ENCODE data around the gene CCDC97.

CCDC97 gene

GRCh38 chr19:41296433-41296871 lies 13.5 kb upstream of the CCDC97 start:
- DNase-seq, result no peak
- intact Hi-C loops (cut with DNase I), result no loop called here

DNA sequence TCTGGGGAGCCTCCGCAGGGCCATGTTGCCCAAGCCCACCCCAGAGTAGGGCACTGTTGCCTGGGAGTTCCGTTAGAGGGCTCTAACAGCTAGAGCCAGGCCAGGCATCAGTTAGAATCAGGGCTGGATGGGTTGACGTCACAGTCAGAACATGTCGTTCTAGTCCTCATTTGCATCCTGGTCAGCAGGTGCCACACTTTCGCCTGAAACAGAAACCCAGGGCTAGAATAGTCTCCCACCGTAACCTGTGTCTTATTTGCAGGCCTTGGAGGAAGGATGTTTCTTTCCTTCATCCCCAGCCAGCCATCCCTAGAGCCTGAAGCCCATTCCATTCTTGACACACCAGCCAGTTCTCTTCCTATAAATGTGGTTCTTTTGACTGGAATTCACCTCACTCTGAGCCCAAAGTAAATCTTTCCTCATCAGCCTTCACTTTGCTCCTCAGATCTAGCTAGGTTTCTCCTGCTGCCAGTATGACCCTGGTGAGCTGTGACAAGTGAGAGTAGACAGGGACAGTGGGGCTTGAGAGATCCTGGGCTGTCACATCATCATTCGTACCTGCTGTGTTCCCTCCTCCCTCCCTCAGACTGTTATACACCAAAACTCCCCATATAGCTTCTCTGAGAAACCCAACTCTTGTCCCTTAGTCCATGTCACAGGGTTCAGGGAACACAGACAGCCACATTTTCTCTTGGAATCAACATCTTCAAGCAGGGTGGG lies 12.2 kb upstream of the CCDC97 start:
- intact Hi-C loops (cut with DNase I), result no loop called here
- peak in 4 of 42 donors; percentile 12 to 47 (median 34) for DNase-seq

DNA sequence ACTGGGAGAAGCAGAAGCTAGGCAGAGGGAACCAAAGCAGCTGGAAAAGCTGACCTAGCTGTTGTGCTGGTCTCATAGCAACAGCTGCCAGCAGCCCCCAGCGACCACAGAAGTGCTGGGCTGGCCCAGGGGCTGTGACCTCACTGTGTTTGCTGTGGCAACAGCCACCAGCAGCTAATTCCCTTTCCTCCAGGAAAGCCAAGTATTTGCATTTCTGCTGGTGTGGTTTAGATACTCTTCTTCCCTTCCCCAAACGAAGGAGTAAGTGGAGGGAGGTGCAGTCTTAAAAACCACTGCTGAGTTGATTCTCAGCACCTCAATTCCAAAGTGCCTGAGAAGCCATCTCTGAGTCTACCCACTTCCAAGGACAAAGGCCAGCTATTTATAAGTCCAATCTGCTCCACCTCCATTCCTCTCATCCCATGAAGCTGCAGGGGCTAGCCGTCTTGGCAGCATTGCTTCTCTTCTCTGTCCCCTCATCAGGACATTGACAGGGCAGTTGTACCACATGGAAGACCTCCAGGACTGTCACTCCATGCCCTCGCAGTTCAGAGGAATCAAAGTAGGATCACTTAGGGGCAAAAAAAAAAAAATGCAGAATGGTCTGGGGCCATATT lies 11.5 kb upstream of the CCDC97 start:
- DNase-seq, result peak in 26 of 42 donors; percentile 16 to 69 (median 40)
- intact Hi-C loops (cut with DNase I), result no loop called here

DNA sequence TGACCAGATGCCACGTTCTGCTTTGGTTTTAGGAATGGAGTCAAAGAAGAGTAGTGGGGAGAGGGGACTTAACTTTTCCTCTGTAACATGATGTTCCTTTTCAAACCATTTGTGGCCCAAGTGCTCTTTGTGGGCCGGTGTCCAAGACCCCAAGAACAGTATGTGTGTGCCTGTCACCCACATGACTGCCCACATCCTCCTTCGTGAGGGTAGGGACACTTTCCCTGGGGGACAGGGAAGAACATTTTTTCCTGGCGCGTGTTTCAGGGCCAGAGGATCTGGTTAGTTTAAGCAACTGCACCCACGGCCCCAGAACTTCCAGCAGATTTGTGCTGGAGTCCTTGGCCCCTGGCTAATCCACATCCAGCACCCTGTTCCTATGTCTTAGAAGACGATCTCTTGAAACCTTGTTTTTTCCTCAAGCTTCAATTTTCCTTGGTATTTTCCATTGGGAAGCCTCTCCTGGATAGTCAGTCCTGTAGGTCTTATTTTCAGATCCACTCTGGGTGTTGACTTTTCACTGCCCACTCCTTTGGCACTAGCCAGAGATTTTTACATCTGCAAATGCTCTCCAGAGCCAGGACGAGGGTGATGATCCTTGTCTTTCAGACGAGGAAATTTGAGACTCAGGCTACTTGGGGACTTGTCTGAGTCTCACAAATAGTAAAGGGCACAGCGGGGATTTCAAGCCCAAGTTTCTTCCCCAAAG lies 10.8 kb upstream of the CCDC97 start:
- intact Hi-C loops (cut with DNase I), result no loop called here
- DNase-seq, result peak in 11 of 42 donors; percentile 23 to 59 (median 44)

GRCh38 chr19:41299755-41300089 lies 10.2 kb upstream of the CCDC97 start:
- intact Hi-C loops (cut with DNase I), result no loop called here
- peak in 15 of 42 donors; percentile 17 to 76 (median 44) for DNase-seq

DNA sequence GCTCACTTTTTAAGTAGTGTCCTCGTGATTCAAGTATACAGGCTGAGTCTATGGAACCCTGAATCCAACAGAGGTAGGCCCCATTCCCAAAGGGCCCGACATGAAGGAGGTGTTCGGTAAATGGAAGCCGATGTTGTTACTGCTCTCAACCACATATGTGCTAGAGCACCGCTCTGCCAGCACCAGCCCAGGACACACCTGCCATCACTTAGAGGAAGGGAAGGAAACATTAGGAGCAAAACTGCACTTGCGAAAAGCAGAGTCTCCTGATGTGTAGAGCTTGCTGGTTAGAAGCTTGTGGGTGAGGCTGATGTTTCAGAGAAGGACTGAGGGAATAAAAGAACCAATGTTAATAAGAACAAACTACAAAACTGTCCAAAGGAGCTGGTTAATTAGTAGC lies 9.4 kb upstream of the CCDC97 start:
- DNase-seq, result no peak
- intact Hi-C loops (cut with DNase I), result no loop called here

- DNase-seq, result no peak
- intact Hi-C loops (cut with DNase I), result no loop called here
Observed at GRCh38 chr19:41302624-41303351, 7.2 kb upstream of the CCDC97 start.

DNA sequence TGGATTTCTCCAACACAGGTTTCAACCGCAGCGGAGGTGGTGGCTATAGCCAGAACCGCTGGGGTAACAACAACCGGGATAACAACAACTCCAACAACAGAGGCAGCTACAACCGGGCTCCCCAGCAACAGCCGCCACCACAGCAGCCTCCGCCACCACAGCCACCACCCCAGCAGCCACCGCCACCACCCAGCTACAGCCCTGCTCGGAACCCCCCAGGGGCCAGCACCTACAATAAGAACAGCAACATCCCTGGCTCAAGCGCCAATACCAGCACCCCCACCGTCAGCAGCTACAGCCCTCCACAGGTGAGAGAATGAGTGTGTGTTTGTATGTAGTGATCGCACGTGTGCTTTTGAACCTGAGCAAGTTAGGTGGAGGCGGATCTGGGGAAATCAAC lies 6.0 kb upstream of the CCDC97 start:
- DNase-seq, result no peak
- intact Hi-C loops (cut with DNase I), result no loop called here

- intact Hi-C loops (cut with DNase I), result no loop called here
- no peak for DNase-seq
Observed at GRCh38 chr19:41304706-41305483, 5.1 kb upstream of the CCDC97 start.

- intact Hi-C loops (cut with DNase I), result no loop called here
- DNase-seq, result no peak
Observed at GRCh38 chr19:41305927-41306793, 3.8 kb upstream of the CCDC97 start.

GRCh38 chr19:41307090-41307875 lies 2.7 kb upstream of the CCDC97 start:
- intact Hi-C loops (cut with DNase I), result no loop called here
- DNase-seq, result no peak

DNA sequence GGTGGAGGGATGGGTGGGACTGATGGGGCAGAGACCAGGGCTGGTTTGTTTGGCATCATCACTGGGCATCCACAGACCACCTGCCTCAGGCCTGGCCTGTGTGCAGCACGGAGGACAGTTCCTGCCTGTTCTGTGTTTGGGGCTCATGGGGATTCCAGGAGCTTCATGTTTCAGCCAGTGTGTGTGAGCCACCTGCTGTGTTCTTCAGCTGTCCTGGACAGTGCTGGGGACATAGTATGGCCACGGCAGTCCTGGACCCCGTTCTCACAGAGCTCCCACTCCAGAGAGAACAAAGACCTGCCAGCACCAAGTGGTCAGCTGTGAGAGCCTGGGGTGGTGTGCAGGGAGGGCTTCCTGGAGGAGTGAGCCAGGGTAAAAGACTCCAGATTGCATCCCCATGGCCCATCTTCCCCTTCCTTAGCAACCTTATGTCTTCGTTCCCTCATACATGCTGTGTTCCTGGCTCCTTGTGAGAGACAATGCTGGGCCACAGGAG lies 2.0 kb upstream of the CCDC97 start:
- intact Hi-C loops (cut with DNase I), result loop anchor here (2.0 kb wide), 1 partner anchor 43 kb away; the partner anchor contains the start of gene HNRNPUL1
- DNase-seq, result no peak

DNA sequence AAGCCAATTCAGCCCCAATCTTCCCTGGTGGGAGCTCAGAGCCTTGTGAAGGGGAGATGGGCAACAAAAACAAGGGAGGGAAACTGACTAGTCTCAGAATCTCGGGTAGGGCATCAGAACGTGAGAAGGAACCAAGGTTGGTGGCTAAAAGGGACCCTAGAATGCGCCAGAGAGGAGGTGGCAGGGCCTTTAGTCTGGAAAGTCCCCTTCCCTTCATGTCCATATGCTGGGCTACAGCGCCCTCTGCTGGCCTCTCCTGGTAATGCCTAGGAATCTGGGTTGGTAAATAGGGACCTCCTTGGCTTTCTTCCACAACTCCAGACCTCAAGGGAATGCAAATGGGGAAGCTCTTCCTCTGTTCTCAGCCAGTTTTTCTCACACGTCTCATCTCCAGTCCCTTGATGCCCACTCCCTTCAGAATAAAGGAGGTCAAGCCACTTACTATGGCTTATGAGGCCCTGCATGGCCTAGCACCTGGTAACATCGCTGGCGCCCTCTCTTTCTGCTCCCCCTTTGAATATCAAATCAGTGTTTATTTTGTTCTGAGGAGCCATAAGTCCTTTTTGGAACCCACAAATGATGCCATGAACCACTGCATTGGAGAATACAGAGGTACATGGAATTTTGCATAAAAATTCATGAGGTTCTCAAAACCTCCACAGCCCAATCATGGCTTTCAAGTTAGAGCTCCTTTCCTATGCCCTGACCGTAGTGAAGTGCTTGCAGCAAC lies 1.4 kb upstream of the CCDC97 start:
- intact Hi-C loops (cut with DNase I), result loop anchor here (2.0 kb wide), 1 partner anchor 44 kb away; the partner anchor contains the start of gene HNRNPUL1

DNA sequence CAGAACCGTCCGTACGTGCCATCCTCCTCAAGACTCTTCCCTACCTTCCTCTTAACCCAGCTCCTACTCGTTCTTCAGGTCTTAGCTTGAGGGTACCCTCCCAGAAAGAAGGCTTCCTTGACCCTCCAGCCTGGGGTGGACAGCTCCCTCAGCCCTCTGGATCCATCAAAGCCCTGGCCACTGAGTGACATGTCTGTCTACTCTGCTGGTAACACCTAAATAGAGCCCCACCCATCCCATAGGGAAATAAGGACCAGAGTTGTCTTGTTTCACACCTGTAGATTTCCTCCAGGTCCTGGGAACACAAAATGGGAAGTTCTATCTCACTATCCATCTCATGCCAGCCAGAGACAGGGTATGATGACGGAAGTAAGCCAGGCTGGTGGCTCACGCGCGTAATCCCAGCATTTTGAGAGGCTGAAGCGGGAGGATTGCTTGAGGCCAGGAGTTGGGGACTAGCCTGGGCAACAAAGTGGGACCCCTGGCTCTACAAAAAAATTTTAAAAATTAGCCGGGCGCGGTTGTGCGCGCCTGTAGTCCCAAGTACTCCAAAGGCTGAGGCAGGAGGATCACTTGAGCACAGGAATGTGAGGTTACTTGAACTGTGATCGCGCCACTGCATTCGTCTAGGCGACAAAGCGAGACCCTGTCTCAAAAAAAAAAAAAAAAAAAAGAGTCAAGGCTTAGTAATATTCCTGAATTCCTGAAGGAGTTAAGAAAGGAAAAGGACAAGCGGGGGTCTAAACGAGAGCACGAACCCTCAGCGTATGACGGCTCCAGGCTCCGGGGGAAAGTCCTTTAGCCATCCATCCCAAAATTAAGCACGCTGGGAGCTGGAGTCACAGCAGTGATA lies 566 bp upstream of the CCDC97 start:
- intact Hi-C loops (cut with DNase I), result loop anchor here (2.0 kb wide), 1 partner anchor 45 kb away; the partner anchor contains the start of gene HNRNPUL1
- peak in 7 of 42 donors; percentile 27 to 61 (median 41) for DNase-seq

More for the DNA sequence above, 1.4 kb upstream of the CCDC97 start:
- peak; percentile 53 to 97 (median 92) for DNase-seq

GRCh38 chr19:41311072-41311471 lies 1.1 kb downstream of the CCDC97 start:
- no peak for DNase-seq
- intact Hi-C loops (cut with DNase I), result no loop called here

Data from head of caudate nucleus (tissue), 42 donors.